GM20000 (cell line): ENCODE measurements around the gene COL4A2.

Experiments
- DNase-seq: peaks from one replicate; pipeline ENCODE4 v3.0.0; 2012; ENCODE audit warnings: low spot score
- CTCF ChIP-seq: IDR thresholded peaks from 2 replicates; pipeline ENCODE4 v1.5.1; 2012; ENCODE audit warnings: mild to moderate bottlenecking, control low read depth; ENCODE audit errors: extremely low read depth, missing control alignments

Gene COL4A2

GRCh38 chr13:110324026-110324749, 17.1 kb downstream of the COL4A2 start:
- DNase-seq, result no peak
- no peak for TF ChIP-seq CTCF

- no peak for TF ChIP-seq CTCF
- no peak for DNase-seq
These were observed 19.3 kb downstream of the COL4A2 start for GRCh38 chr13:110326263-110326904.

GRCh38 chr13:110327051-110327721, 20.1 kb downstream of the COL4A2 start:
- TF ChIP-seq CTCF, result no peak
- no peak for DNase-seq

- DNase-seq, result no peak
- TF ChIP-seq CTCF, result no peak
These were observed 21.5 kb downstream of the COL4A2 start for GRCh38 chr13:110328573-110328972.

- DNase-seq, result no peak
- TF ChIP-seq CTCF, result no peak
These were observed 22.2 kb downstream of the COL4A2 start for GRCh38 chr13:110329258-110329657.

- TF ChIP-seq CTCF, result no peak
- DNase-seq, result no peak
These were observed 22.8 kb downstream of the COL4A2 start for GRCh38 chr13:110329798-110330461.
